CD4-positive, alpha-beta T cell (primary cell): ENCODE data around the gene NLRP10. TPM values are rescaled to one million over a fixed set of nuclear protein-coding genes. Genes with fewer than 3 reads are reported as not detected.

Experiments used
- ATAC-seq: fragments of 200-7000 bp; cut with Tn5 transposase; one replicate; pipeline ENCODE4 v1.10.0; 2022; ENCODE audit warnings: mild to moderate bottlenecking; ENCODE audit not compliant: poor library complexity
- CTCF ChIA-PET: fragments of 350-600 bp; sonication (Branson Sonifier 250); formaldehyde crosslinking; loops from one replicate; lab custom pipeline; 2021; ENCODE audit warnings: antibody characterized with exemption, inconsistent platforms; lab: Charles Lee
- POLR2A ChIA-PET: fragments of 350-600 bp; sonication (Branson Sonifier 250); formaldehyde crosslinking; loops from one replicate; lab custom pipeline; 2021; ENCODE audit warnings: antibody characterized with exemption, inconsistent platforms; lab: Charles Lee
- DNase-seq, 14 experiments: peaks; one replicate each; pipeline ENCODE4 v3.0.0-alpha.2; 2013 to 2020; ENCODE audit warnings: mixed read lengths in 2 of 14
- H3K27ac ChIP-seq, 2 donors: one replicate each; pipeline versions ENCODE4 v1.5.1 to v1.7.0; 2013; ENCODE audit warnings: low read length in 2 of 2, low read depth in 1 of 2, mild to moderate bottlenecking in 1 of 2
- H3K27me3 ChIP-seq, 2 experiments: 1 replicate in 1 of 2; 2 replicates in 1 of 2; pipeline versions ENCODE4 v1.6.1 to v1.7.0; 2013; ENCODE audit warnings: low read length in 2 of 2, control low read depth in 1 of 2, mild to moderate bottlenecking in 1 of 2, moderate library complexity in 1 of 2; ENCODE audit not compliant: insufficient read depth in 2 of 2, control insufficient read depth in 1 of 2
- H3K36me3 ChIP-seq: one replicate; pipeline ENCODE4 v1.6.1; 2013; ENCODE audit warnings: low read length, control low read depth; ENCODE audit not compliant: insufficient read depth
- H3K4me1 ChIP-seq: one replicate; pipeline ENCODE4 v1.6.1; 2013; ENCODE audit warnings: low read length, control low read depth; ENCODE audit not compliant: insufficient read depth
- H3K4me3 ChIP-seq: one replicate; pipeline ENCODE4 v1.5.1; 2013; ENCODE audit warnings: mild to moderate bottlenecking, low read length, moderate library complexity
- H3K9me3 ChIP-seq, 2 experiments: 1 replicate in 1 of 2; 2 replicates in 1 of 2; pipeline versions ENCODE4 v1.6.1 to v1.7.0; 2013; ENCODE audit warnings: low read length in 2 of 2, mild to moderate bottlenecking in 2 of 2, control low read depth in 1 of 2, moderate library complexity in 1 of 2; ENCODE audit not compliant: control insufficient read depth in 1 of 2, insufficient read depth in 1 of 2
- H3K27ac Mint-ChIP-seq: one replicate; pipeline ENCODE4 v1.8.0; 2020; ENCODE audit warnings: mixed read lengths
- H3K27me3 Mint-ChIP-seq: one replicate; pipeline ENCODE4 v1.8.0; 2021; ENCODE audit warnings: mixed read lengths
- H3K36me3 Mint-ChIP-seq: one replicate; pipeline ENCODE4 v1.8.0; 2021; ENCODE audit warnings: low read depth, mixed read lengths
- H3K4me1 Mint-ChIP-seq: one replicate; pipeline ENCODE4 v1.8.0; 2021; ENCODE audit warnings: low read depth, mixed read lengths
- H3K4me3 Mint-ChIP-seq: one replicate; pipeline ENCODE4 v1.8.0; 2020; ENCODE audit warnings: mild to moderate bottlenecking, mixed read lengths
- H3K9me3 Mint-ChIP-seq: one replicate; pipeline ENCODE4 v1.8.0; 2020; ENCODE audit warnings: mixed read lengths
- CTCF ChIP-seq: fragments of 200-600 bp; IDR thresholded peaks from one replicate; pipeline ENCODE4 v1.8.0; 2022; ENCODE audit warnings: antibody characterized with exemption, mild to moderate bottlenecking
- intact Hi-C, 2 experiments: fragments of 100-400 bp; cut with DNase I in 1 of 2; cut with micrococcal nuclease in 1 of 2; formaldehyde crosslinking; loops; one replicate each; pipeline versions ENCODE4 v1.15.1 to v1.9.0; 2023 to 2025; cut with DNase I, micrococcal nuclease
- total RNA-seq, 174 experiments: library from RNA in 2 of 174; stranded (reverse) in 2 of 174; gene quantifications; one replicate each; pipeline ENCODE4 v1.2.3 and lab custom pipeline; 2021 to 2026

Gene NLRP10
- total RNA-seq, 2 experiments from 2014 or later = not detected

DNA sequence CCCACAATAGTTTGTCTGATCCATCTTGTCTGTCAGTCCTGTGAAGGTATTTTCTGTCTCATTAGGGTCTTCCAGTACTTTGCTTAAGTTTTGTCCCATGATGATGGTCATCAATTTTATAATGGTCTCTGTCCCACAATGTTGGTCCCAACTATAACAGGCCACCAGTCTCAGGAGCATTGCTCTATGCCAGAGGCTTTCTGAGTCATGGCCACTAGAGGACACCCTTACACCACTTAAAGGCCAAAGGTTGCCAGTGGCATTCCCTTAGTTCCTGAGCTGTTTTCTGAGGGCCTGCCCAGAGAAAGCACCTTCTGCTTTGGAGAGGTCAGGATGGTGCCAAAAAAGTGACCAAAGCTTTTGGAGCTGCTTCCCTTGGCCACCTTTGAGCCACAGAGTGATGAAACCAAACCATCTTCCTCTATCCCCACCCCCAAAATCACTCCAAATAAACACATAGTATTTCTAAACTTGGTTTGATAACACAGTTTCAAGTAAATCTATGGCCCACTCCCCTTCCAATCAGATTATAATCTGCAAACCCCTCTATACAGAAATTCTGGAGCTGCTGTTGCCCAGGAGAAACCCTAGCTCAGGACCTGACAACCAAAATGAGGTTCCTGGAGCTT is 41.2 kb upstream of the NLRP10 start:
- H3K27me3 Mint-ChIP-seq = peaks cover 28% of the 10 kb centered on the region
- no peaks in the 10 kb centered on the region for H3K9me3 Mint-ChIP-seq
- H3K27me3 ChIP-seq = peaks cover 0 to 2% of the 10 kb centered on the region in 2 experiments
- H3K4me1 Mint-ChIP-seq = no peaks in the 10 kb centered on the region
- no peak overlapping the region for H3K4me3 Mint-ChIP-seq
- intact Hi-C loops = loop anchor here (1.0 to 10.0 kb wide), 5 partner anchors 84 to 561 kb away; partner anchors contain the start of gene LMO1 (in 1 of the 2)
- H3K9me3 ChIP-seq = no peaks in the 10 kb centered on the region
- peak; percentile 72 for TF ChIP-seq CTCF
- no peak overlapping the region for H3K27ac ChIP-seq
- no peak overlapping the region for H3K4me3 ChIP-seq
- H3K36me3 ChIP-seq = no peaks in the 10 kb centered on the region
- no peaks in the 10 kb centered on the region for H3K4me1 ChIP-seq
- no peaks in the 10 kb centered on the region for H3K36me3 Mint-ChIP-seq
- H3K27ac Mint-ChIP-seq = no peak overlapping the region
- CTCF ChIA-PET = interaction anchor here (0.6 to 1.9 kb wide), 7 partner anchors 10 to 990 kb away, joined by 3 to 26 read pairs (median 4); no protein-coding TSS in a partner anchor
- ATAC-seq = peak; percentile 71
- peak in 12 of 14 experiments; percentile 16 to 74 (median 35) for DNase-seq
- POLR2A ChIA-PET = interaction anchor here (0.9 to 1.4 kb wide), 2 partner anchors 19 to 92 kb away, joined by 5 to 7 read pairs; partner anchors contain the start of gene EIF3F

DNA sequence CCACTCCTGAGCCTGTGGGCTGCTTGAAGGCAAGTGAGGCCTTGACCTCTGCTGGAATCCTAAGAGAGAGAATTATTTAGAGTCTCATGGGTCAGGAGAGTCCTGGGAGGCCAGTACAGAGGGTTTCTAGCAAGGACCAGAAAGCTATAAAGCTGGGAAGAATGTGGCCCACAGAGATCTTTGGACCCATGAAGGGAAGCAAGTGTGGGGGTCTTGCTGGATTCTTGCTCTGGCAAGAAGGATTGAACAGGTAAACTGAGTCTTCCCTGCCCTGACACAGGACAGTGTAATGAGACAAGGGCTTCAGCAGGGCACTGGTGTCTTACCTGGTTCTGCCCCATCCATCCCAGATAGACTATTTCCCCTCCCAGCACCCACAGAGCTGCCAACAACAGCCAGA is 40.3 kb upstream of the NLRP10 start:
- POLR2A ChIA-PET = interaction anchor here (1.4 kb wide), 1 partner anchor 19 kb away, joined by 5 read pairs; the partner anchor contains the start of gene EIF3F
- Histone ChIP-seq H3K9me3 (no peaks in the 10 kb centered on the region), H3K4me1 (no peaks in the 10 kb centered on the region), H3K36me3 (no peaks in the 10 kb centered on the region), H3K27me3 (peaks cover 0 to 2% of the 10 kb centered on the region in 2 experiments), H3K27ac (no peak overlapping the region), H3K4me3 (no peak overlapping the region)
- ATAC-seq (no peak), DNase-seq (no peak)
- no peaks in the 10 kb centered on the region for H3K4me1 Mint-ChIP-seq
- TF ChIP-seq CTCF = no peak
- H3K27me3 Mint-ChIP-seq = peaks cover 19% of the 10 kb centered on the region
- H3K36me3 Mint-ChIP-seq = peaks cover 2% of the 10 kb centered on the region
- intact Hi-C loops = loop anchor here (5.0 to 10.0 kb wide), 3 partner anchors 257 to 562 kb away; partner anchors contain the start of gene LMO1 (in 1 of the 2)
- H3K9me3 Mint-ChIP-seq = no peaks in the 10 kb centered on the region
- H3K27ac Mint-ChIP-seq = no peak overlapping the region
- CTCF ChIA-PET = interaction anchor here (1.3 to 1.9 kb wide), 3 partner anchors 27 to 94 kb away, joined by 3 to 26 read pairs (median 11); no protein-coding TSS in a partner anchor
- H3K4me3 Mint-ChIP-seq = no peak overlapping the region

- Histone ChIP-seq H3K4me1 (no peaks in the 10 kb centered on the region), H3K9me3 (no peaks in the 10 kb centered on the region), H3K27me3 (no peaks in the 10 kb centered on the region), H3K27ac (no peak overlapping the region), H3K4me3 (no peak overlapping the region), H3K36me3 (peaks cover 12% of the 10 kb centered on the region)
- Mint-ChIP-seq H3K4me1 (no peaks in the 10 kb centered on the region), H3K36me3 (peaks cover 18% of the 10 kb centered on the region), H3K4me3 (no peak overlapping the region), H3K9me3 (no peaks in the 10 kb centered on the region), H3K27me3 (peaks cover 8% of the 10 kb centered on the region), H3K27ac (no peak overlapping the region)
- POLR2A ChIA-PET = no interaction called here
- CTCF ChIA-PET = no interaction called here
- ATAC-seq = no peak
- no peak for TF ChIP-seq CTCF
- no peak for DNase-seq
- intact Hi-C loops = loop anchor here in 1 of 2 experiments (10.0 kb wide), 1 partner anchor 561 kb away; no protein-coding TSS in a partner anchor
These were observed 38.8 kb upstream of the NLRP10 start for GRCh38 chr11:8004008-8004407.
